Glomerular endothelial cell (primary cell): ENCODE data around the gene CEP104. TPM values are rescaled to one million over a fixed set of nuclear protein-coding genes. Genes with fewer than 3 reads are reported as not detected.
"Not testable (repeated sequence)": the region's sequence is repeated elsewhere in the genome, so short reads cannot be mapped to it uniquely, and the experiment has no call there.

ENCODE experiments used
- DNase-seq: peaks from one replicate; pipeline ENCODE4 v3.0.0-alpha.2; 2011; ENCODE audit warnings: low read depth, low spot score; ENCODE audit errors: extremely low read depth
- total RNA-seq: library from RNA; depleted of rRNA; stranded (reverse); fragments of >200 nt; gene quantifications from 2 replicates; pipeline ENCODE4 v1.2.3, GENCODE V29; 2015

The CEP104 gene
- total RNA-seq, 1 donor from 2014 or later: 30.5 TPM

- no peak for DNase-seq
Measured at GRCh38 chr1:3803905-3804626, 52.9 kb downstream of the CEP104 start.

GRCh38 chr1:3800795-3801194 lies 56.2 kb downstream of the CEP104 start:
- DNase-seq: not testable (repeated sequence)

GRCh38 chr1:3799976-3800685 lies 56.9 kb downstream of the CEP104 start:
- no peak for DNase-seq

- DNase-seq: peak; percentile 50
Measured at GRCh38 chr1:3796215-3797061, 60.6 kb downstream of the CEP104 start, which contains the start of gene LRRC47. Gene LRRC47, minus strand, starts transcription at chr1:3796498. Its CDS starts 22 bp downstream, at chr1:3796476.

- DNase-seq: no peak
Measured at GRCh38 chr1:3795453-3796214, 61.4 kb downstream of the CEP104 start.

GRCh38 chr1:3790952-3791351 lies 66.1 kb downstream of the CEP104 start:
- DNase-seq: no peak

- no peak for DNase-seq
Measured at GRCh38 chr1:3790500-3790923, 66.5 kb downstream of the CEP104 start.

- no peak for DNase-seq
Measured at GRCh38 chr1:3789421-3790300, 67.3 kb downstream of the CEP104 start.

GRCh38 chr1:3788756-3789420 lies 68.1 kb downstream of the CEP104 start:
- no peak for DNase-seq

GRCh38 chr1:3787745-3788605 lies 69.0 kb downstream of the CEP104 start:
- DNase-seq: no peak

GRCh38 chr1:3787349-3787715 lies 69.7 kb downstream of the CEP104 start:
- DNase-seq: no peak

- DNase-seq: no peak
Measured at GRCh38 chr1:3786468-3787348, 70.3 kb downstream of the CEP104 start.

GRCh38 chr1:3785456-3786157 lies 71.4 kb downstream of the CEP104 start:
- no peak for DNase-seq

- no peak for DNase-seq
Measured at GRCh38 chr1:3785045-3785444, 72.0 kb downstream of the CEP104 start.

- DNase-seq: no peak
Measured at GRCh38 chr1:3783651-3784474, 73.1 kb downstream of the CEP104 start.

- no peak for DNase-seq
Measured at GRCh38 chr1:3780901-3781300, 76.1 kb downstream of the CEP104 start.
